Gastrocnemius medialis (tissue), 4 donors: ENCODE results near the gene ATXN7. TPM values are rescaled to one million over a fixed set of nuclear protein-coding genes. Genes with fewer than 3 reads are reported as not detected.

Experiments
- ATAC-seq, 2 donors: fragments of 150-250 bp; one replicate each; pipeline ENCODE4 v1.9.1; 2016
- DNase-seq, 2 donors: peaks; one replicate each; pipeline ENCODE4 v3.0.0-alpha.2; 2019
- H3K27ac ChIP-seq, 4 donors: fragments of 200-600 bp; sonication (generic); 1 replicate in 1 of 4; 2 replicates in 3 of 4; pipeline ENCODE4 v1.5.1; 2016 to 2018; ENCODE audit warnings: mild to moderate bottlenecking in 2 of 4, moderate library complexity in 1 of 4
- H3K27me3 ChIP-seq, 3 donors: fragments of 200-600 bp; sonication (generic) in 2 of 3; 1 replicate in 1 of 3; 2 replicates in 2 of 3; pipeline versions ENCODE4 v1.5.1 to v1.6.0; 2016 to 2019; ENCODE audit warnings: mild to moderate bottlenecking in 1 of 3, moderate library complexity in 1 of 3
- H3K36me3 ChIP-seq, 2 donors: fragments of 200-600 bp; sonication (generic) in 1 of 2; one replicate each; pipeline ENCODE4 v1.5.1; 2017 to 2018
- H3K4me1 ChIP-seq, 2 donors: fragments of 200-600 bp; sonication (generic) in 1 of 2; one replicate each; pipeline ENCODE4 v1.5.1; 2016 to 2017; ENCODE audit warnings: mild to moderate bottlenecking in 2 of 2
- H3K4me3 ChIP-seq, 4 donors: fragments of 200-600 bp; sonication (generic) in 3 of 4; 1 replicate in 1 of 4; 2 replicates in 3 of 4; pipeline ENCODE4 v1.5.1; 2016 to 2019; ENCODE audit warnings: mild to moderate bottlenecking in 2 of 4
- H3K9me3 ChIP-seq, 3 donors: fragments of 200-600 bp; sonication (generic) in 2 of 3; 1 replicate in 1 of 3; 2 replicates in 2 of 3; pipeline ENCODE4 v1.5.1; 2016 to 2019
- CTCF ChIP-seq, 5 experiments: fragments of 450-650 bp in 3 of 5; fragments of 200-600 bp in 2 of 5; sonication (generic) in 2 of 5; IDR thresholded peaks in 4 of 5; conservative IDR thresholded peaks in 1 of 5; 1 replicate in 4 of 5; 2 replicates in 1 of 5; pipeline ENCODE4 v1.5.1; 2016 to 2019; ENCODE audit warnings: antibody characterized with exemption in 5 of 5, mild to moderate bottlenecking in 3 of 5, moderate library complexity in 3 of 5
- POLR2A ChIP-seq, 2 donors: fragments of 450-650 bp; IDR thresholded peaks; one replicate each; pipeline ENCODE4 v1.6.1; 2017; ENCODE audit warnings: antibody characterized with exemption in 2 of 2, mild to moderate bottlenecking in 2 of 2, moderate library complexity in 2 of 2
- in situ Hi-C, 4 donors: fragments of 200-750 bp; cut with MboI; loops; one replicate each; pipeline versions ENCODE4 v1.15.0 to v1.8.0; 2017; ENCODE audit warnings: low sequenced_read_pairs in 4 of 4
- intact Hi-C: fragments of 100-400 bp; cut with DNase I; formaldehyde crosslinking; loops from one replicate; pipeline ENCODE4 v1.15.1; 2023; ENCODE audit warnings: low total_unique reads
- total RNA-seq, 4 donors: library from RNA; depleted of rRNA; stranded (reverse); fragments of >200 nt; gene quantifications; one replicate each; pipeline versions ENCODE4 v1.1.0 to v1.2.3, GENCODE V29; 2016

Gene ATXN7
- total RNA-seq, 4 donors from 2014 or later, result 14.5 to 27.4 (median 23.7) TPM

- DNase-seq (no peak), ATAC-seq (no peak)
- Histone ChIP-seq H3K36me3 (no peaks in the 10 kb centered on the region), H3K4me3 (no peak overlapping the region), H3K27me3 (no peaks in the 10 kb centered on the region), H3K9me3 (no peaks in the 10 kb centered on the region), H3K4me1 (no peaks in the 10 kb centered on the region), H3K27ac (no peak overlapping the region)
- intact Hi-C loops, result no loop called here
- in situ Hi-C loops, result loop anchor here in 1 of 4 donors (25.0 kb wide), 1 partner anchor 341 kb away; no protein-coding TSS in a partner anchor
- no peak for TF ChIP-seq POLR2A (IDR thresholded peaks at IDR 0.05)
- TF ChIP-seq CTCF (IDR thresholded peaks at IDR 0.05 in 4 of 5, conservative IDR thresholded peaks at IDR 0.05 in 1 of 5), result no peak
Observed at GRCh38 chr3:64046592-64046991, 182.9 kb downstream of the ATXN7 start.

GRCh38 chr3:64046996-64047594 is 183.4 kb downstream of the ATXN7 start:
- no peak for ATAC-seq
- in situ Hi-C loops (loop anchor here in 1 of 4 donors (25.0 kb wide), 1 partner anchor 340 kb away; no protein-coding TSS in a partner anchor), intact Hi-C loops (no loop called here)
- no peaks in the 10 kb centered on the region for H3K27me3 ChIP-seq
- H3K4me3 ChIP-seq, result no peak overlapping the region
- H3K36me3 ChIP-seq, result no peaks in the 10 kb centered on the region
- H3K4me1 ChIP-seq, result no peaks in the 10 kb centered on the region
- H3K9me3 ChIP-seq, result no peaks in the 10 kb centered on the region
- no peak overlapping the region for H3K27ac ChIP-seq
- no peak for TF ChIP-seq POLR2A (IDR thresholded peaks at IDR 0.05)
- TF ChIP-seq CTCF (IDR thresholded peaks at IDR 0.05 in 4 of 5, conservative IDR thresholded peaks at IDR 0.05 in 1 of 5), result no peak
- DNase-seq, result no peak

GRCh38 chr3:64047787-64048186 is 184.1 kb downstream of the ATXN7 start:
- Histone ChIP-seq H3K4me1 (no peaks in the 10 kb centered on the region), H3K27ac (no peak overlapping the region), H3K4me3 (no peak overlapping the region), H3K36me3 (no peaks in the 10 kb centered on the region), H3K27me3 (no peaks in the 10 kb centered on the region), H3K9me3 (no peaks in the 10 kb centered on the region)
- DNase-seq, result no peak
- TF ChIP-seq POLR2A (IDR thresholded peaks at IDR 0.05) (no peak), CTCF (IDR thresholded peaks at IDR 0.05 in 4 of 5, conservative IDR thresholded peaks at IDR 0.05 in 1 of 5) (no peak)
- ATAC-seq, result no peak
- intact Hi-C loops (no loop called here), in situ Hi-C loops (loop anchor here in 1 of 4 donors (25.0 kb wide), 1 partner anchor 340 kb away; no protein-coding TSS in a partner anchor)

GRCh38 chr3:64048631-64049061 is 185.0 kb downstream of the ATXN7 start:
- DNase-seq, result no peak
- no peak for TF ChIP-seq POLR2A (IDR thresholded peaks at IDR 0.05)
- no peak for TF ChIP-seq CTCF (IDR thresholded peaks at IDR 0.05 in 4 of 5, conservative IDR thresholded peaks at IDR 0.05 in 1 of 5)
- Histone ChIP-seq H3K4me1 (no peaks in the 10 kb centered on the region), H3K9me3 (no peaks in the 10 kb centered on the region), H3K27me3 (no peaks in the 10 kb centered on the region), H3K27ac (no peak overlapping the region), H3K36me3 (no peaks in the 10 kb centered on the region), H3K4me3 (no peak overlapping the region)
- intact Hi-C loops, result no loop called here
- ATAC-seq, result no peak
- in situ Hi-C loops, result loop anchor here in 1 of 4 donors (25.0 kb wide), 1 partner anchor 339 kb away; no protein-coding TSS in a partner anchor
